ENCODE data around the gene FPGS.
"Not testable (repeated sequence)": the region's sequence is repeated elsewhere in the genome, so short reads cannot be mapped to it uniquely, and the experiment has no call there.

Gene FPGS

DNA sequence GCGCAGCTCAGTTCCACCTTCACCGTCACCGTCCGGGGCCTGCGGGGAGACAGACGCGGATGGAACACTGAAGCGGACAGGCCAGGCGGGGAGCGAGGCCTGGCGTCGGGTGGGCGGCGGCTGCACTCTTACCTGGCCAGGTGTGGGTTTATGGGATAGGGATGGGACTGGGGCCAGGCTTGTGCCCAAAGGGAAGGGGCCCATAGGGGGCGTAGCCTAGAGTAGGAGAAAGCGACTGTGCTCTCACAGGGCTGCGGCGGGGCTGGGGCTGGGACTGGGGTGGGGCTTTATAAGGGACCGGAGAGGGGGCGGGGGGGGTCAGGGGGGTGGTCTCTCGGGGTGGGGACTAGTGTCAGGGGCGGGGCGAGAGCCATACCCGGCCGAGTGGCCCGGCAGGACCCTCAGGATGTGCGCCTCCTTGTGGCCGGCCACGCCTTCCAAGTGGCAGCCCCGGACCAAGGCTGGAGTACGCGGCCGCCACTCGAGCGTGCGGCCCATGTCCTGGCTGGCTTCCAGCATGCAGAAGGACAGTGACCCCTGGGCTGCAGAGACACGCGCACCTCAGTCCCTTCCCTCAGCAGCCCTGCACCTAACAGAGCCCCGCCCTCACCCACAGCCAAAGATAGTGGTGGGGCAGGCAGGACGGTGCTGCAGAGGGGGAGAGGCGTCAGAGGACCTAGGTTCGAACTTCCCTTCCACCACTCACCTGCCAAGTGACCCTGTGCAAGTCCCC is 22.8 kb downstream of the FPGS start:
- peaks cover 6% of the 10 kb centered on the region for H3K4me1 ChIP-seq (ENCODE audit: control insufficient read depth, insufficient read depth, low read length)
- H3K36me3 ChIP-seq (ENCODE audit: control insufficient read depth, insufficient read depth, low read length), result no peaks in the 10 kb centered on the region
- H3K27me3 ChIP-seq (ENCODE audit: control insufficient read depth, insufficient read depth, low read length, poor library complexity, severe bottlenecking), result peaks cover 16% of the 10 kb centered on the region
- 28 to 34% methylated on average over 37 to 40 of the region's 42 CpGs for WGBS, 2 experiments
- no peak overlapping the region for H3K4me3 ChIP-seq (ENCODE audit: insufficient read depth, low read depth, low read length)
- no peak overlapping the region for H3K27ac ChIP-seq (ENCODE audit: insufficient read depth, low read depth, low read length, poor library complexity, severe bottlenecking)
- no peaks in the 10 kb centered on the region for H3K9me3 ChIP-seq (ENCODE audit: control insufficient read depth, low read length)

DNA sequence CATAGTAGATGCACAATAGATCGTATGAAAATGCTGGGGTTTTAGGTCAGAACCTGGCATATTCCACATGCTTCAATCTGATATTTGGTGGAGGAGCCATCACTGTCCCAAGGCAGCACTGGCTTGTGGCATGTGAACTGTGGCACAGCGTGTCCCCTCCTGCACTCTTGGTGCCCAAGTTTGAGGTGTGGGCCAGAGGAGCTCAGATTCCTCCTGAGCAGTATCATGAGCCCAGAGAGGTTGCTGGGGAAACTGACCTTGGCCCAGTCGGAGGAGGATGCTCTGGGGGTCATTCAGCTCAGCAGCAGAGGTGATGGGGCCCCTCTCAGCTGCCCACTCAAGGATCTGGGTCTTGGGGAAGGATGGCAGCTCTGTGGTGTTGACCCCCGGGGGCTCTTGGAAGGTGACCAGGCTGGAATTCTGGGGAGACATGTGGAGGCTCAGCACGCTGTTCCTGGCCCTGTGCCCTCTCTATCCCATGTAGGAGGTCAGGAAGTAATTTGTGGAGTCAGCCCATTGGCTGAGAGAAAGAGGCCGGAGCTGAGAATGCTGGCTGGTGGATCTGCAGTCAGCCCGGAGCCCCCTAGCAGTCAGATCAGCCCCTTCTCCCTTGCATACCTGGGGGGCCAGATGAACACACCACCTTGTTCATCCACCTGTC is 23.7 kb downstream of the FPGS start:
- no peaks in the 10 kb centered on the region for H3K36me3 ChIP-seq (ENCODE audit: control insufficient read depth, insufficient read depth, low read length)
- no peaks in the 10 kb centered on the region for H3K9me3 ChIP-seq (ENCODE audit: control insufficient read depth, low read length)
- peaks cover 6% of the 10 kb centered on the region for H3K4me1 ChIP-seq (ENCODE audit: control insufficient read depth, insufficient read depth, low read length)
- WGBS, 2 experiments, result 88 to 91% methylated on average over 7 of the region's 7 CpGs
- H3K27ac ChIP-seq (ENCODE audit: insufficient read depth, low read depth, low read length, poor library complexity, severe bottlenecking), result no peak overlapping the region
- H3K27me3 ChIP-seq (ENCODE audit: control insufficient read depth, insufficient read depth, low read length, poor library complexity, severe bottlenecking), result peaks cover 16% of the 10 kb centered on the region
- H3K4me3 ChIP-seq (ENCODE audit: insufficient read depth, low read depth, low read length), result no peak overlapping the region

DNA sequence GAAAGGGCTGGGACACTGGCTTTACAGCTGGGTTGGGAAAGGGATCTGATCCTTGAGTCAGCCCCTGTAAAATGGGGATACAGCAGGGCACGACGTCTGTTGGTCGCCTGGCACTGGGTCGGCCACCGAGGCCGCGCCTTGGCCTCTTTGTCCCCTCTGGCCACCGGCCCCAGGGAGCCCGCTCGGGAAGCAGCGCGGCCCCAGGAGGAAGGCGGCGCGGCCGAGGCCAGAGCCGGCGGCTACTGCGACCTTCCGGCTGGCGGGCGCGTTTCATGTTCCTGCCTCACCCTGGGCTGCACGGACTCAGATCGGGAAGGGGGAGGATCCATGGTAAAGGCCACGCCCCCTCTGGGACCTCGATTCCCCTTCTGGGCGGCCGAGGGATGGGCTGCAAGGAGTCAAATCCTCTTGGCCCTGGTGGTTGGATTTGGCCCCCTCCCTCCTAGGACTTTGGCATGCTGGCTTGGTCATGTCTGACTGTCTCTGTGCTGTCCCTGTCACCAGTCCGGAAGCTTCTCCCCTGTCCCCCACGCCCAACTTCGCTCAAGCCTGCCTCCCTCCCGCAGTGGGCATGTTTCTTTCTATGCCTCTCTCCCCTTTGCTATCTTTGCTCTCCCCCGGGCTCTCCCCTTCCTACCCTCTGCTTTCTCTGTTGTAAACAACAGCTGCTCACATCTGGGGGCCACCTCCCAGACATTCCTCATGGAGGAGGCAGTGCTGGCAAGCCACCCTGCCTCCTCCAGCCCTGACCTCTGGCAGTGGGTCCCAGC is 25.8 kb downstream of the FPGS start:
- WGBS, 2 experiments, result 3 to 4% methylated on average over 34 of the region's 34 CpGs

DNA sequence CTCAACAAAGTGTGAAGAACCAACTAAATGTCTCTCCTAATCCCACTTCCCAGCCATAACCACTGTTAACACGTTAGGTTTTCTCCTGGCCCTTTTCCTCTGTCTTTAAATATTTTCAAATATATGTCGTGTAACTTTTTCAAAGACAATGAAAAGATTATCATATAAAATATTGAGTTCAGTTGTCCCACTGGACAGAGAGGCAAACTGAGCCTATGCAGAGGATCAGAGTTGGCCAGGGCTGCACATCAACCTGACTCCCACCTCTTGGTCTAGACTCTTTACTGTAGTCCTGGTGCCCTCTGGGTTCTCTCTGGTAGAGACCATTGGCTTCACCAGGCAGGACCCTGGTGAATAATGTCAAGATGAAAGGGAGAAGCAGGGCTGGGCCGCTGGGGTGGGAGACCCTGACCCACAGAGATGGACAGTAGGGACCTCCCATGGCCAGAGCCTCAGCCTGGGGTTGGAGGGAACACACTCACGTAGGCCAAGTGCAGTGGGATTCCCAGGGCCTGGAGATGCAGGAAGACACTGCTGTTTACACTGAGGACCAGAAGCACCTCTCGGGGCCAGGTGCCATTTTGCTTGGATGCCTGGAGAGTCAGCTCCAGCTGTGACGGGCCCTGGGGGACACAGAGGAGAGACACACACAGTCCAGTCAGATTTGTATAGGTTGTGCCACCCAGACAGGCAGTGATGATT is 26.7 kb downstream of the FPGS start:
- Histone ChIP-seq H3K36me3 (ENCODE audit: control insufficient read depth, insufficient read depth, low read length) (no peaks in the 10 kb centered on the region), H3K27ac (ENCODE audit: insufficient read depth, low read depth, low read length, poor library complexity, severe bottlenecking) (no peak overlapping the region)
- 89 to 93% methylated on average over 5 of the region's 6 CpGs for WGBS, 2 experiments

More for the DNA sequence above, 25.8 kb downstream of the FPGS start:
- Histone ChIP-seq H3K36me3 (ENCODE audit: control insufficient read depth, insufficient read depth, low read length) (no peaks in the 10 kb centered on the region), H3K27me3 (ENCODE audit: control insufficient read depth, insufficient read depth, low read length, poor library complexity, severe bottlenecking) (peaks cover 16% of the 10 kb centered on the region), H3K4me3 (ENCODE audit: insufficient read depth, low read depth, low read length) (peak overlapping the region; percentile 11), H3K9me3 (ENCODE audit: control insufficient read depth, low read length) (no peaks in the 10 kb centered on the region), H3K27ac (ENCODE audit: insufficient read depth, low read depth, low read length, poor library complexity, severe bottlenecking) (no peak overlapping the region), H3K4me1 (ENCODE audit: control insufficient read depth, insufficient read depth, low read length) (peaks cover 6% of the 10 kb centered on the region)

DNA sequence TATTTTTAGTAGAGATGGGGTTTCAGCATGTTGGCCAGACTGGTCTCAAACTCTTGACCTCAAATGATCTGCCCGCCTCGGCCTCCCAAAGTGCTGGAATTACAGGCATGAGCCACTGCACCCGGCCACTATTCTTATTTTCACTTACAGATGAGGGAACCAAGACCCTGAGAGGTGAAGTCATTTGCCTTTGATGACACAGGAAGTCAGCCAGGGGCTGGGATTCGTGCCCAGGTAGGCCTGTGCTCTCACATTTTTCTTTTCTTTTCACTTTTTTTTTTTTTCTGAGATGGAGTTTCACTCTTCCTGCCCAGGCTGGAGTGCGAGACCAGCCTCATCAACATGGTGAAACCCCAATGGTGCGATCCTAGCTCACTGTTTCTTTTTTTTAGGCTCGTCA is 29.6 kb downstream of the FPGS start:
- WGBS, 2 experiments, result 87 to 90% methylated on average over 7 of the region's 7 CpGs
- H3K4me1 ChIP-seq (ENCODE audit: control insufficient read depth, insufficient read depth, low read length), result peaks cover 17% of the 10 kb centered on the region
- peaks cover 2% of the 10 kb centered on the region for H3K27me3 ChIP-seq (ENCODE audit: control insufficient read depth, insufficient read depth, low read length, poor library complexity, severe bottlenecking)
- H3K4me3 ChIP-seq (ENCODE audit: insufficient read depth, low read depth, low read length), result no peak overlapping the region
- no peak overlapping the region for H3K27ac ChIP-seq (ENCODE audit: insufficient read depth, low read depth, low read length, poor library complexity, severe bottlenecking)
- no peaks in the 10 kb centered on the region for H3K36me3 ChIP-seq (ENCODE audit: control insufficient read depth, insufficient read depth, low read length)
- H3K9me3 ChIP-seq (ENCODE audit: control insufficient read depth, low read length), result no peaks in the 10 kb centered on the region

More for the DNA sequence above, 26.7 kb downstream of the FPGS start:
- Histone ChIP-seq H3K4me1 (ENCODE audit: control insufficient read depth, insufficient read depth, low read length) (peaks cover 6% of the 10 kb centered on the region), H3K9me3 (ENCODE audit: control insufficient read depth, low read length) (no peaks in the 10 kb centered on the region), H3K4me3 (ENCODE audit: insufficient read depth, low read depth, low read length) (no peak overlapping the region), H3K27me3 (ENCODE audit: control insufficient read depth, insufficient read depth, low read length, poor library complexity, severe bottlenecking) (peaks cover 16% of the 10 kb centered on the region)

DNA sequence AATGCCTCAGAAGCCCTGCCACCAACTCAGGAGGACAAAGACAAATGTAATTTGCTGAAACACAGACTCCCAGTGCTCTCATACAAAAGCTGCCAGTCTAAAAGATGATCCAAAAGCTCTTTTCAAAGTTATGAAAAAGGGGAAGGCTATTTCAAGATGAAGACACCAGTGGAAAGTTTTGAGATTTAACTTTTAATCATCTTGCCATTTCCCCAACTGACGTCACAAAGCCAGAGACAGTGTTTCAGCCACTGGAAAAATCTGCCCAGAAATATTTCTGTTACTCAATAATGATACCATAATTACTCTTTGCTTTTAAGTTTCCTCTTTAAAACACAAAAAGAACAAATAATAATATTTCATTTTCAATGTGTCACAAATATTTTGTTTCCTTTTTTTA is 30.9 kb downstream of the FPGS start:
- H3K4me1 ChIP-seq (ENCODE audit: control insufficient read depth, insufficient read depth, low read length), result peaks cover 20% of the 10 kb centered on the region
- H3K27me3 ChIP-seq (ENCODE audit: control insufficient read depth, insufficient read depth, low read length, poor library complexity, severe bottlenecking), result no peaks in the 10 kb centered on the region
- 86 to 91% methylated on average over 1 of the region's 1 CpG for WGBS, 2 experiments
- H3K9me3 ChIP-seq (ENCODE audit: control insufficient read depth, low read length), result no peaks in the 10 kb centered on the region
- H3K27ac ChIP-seq (ENCODE audit: insufficient read depth, low read depth, low read length, poor library complexity, severe bottlenecking), result no peak overlapping the region
- H3K4me3 ChIP-seq (ENCODE audit: insufficient read depth, low read depth, low read length), result no peak overlapping the region
- H3K36me3 ChIP-seq (ENCODE audit: control insufficient read depth, insufficient read depth, low read length), result no peaks in the 10 kb centered on the region

DNA sequence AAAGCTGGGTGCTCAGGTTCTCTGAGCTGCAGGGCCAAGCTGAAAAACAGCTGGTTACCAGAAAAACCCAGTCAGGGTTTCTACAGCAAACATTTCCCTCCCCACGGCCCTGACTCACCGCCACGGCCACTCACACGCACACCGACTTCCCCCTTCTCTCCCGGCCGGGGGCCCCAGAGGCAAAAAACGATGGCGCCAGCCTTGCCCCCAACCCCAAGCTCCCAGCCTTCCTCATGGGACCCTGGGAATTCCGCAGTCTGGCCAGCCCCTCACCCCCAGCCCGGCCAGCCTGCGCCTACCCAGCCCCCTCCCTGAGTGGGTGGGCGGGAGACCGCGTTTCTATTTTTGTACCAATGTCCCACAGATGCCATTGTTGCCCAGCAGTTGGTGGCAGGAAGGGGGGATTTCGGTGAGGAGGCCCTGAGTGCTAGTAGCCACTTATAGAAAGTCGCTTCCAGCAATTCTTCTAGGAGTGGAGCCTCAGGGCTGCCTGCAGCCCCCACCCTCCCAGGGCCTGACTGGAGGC is 33.4 kb downstream of the FPGS start:
- H3K4me1 ChIP-seq (ENCODE audit: control insufficient read depth, insufficient read depth, low read length), result peaks cover 19% of the 10 kb centered on the region
- H3K27ac ChIP-seq (ENCODE audit: insufficient read depth, low read depth, low read length, poor library complexity, severe bottlenecking), result no peak overlapping the region

DNA sequence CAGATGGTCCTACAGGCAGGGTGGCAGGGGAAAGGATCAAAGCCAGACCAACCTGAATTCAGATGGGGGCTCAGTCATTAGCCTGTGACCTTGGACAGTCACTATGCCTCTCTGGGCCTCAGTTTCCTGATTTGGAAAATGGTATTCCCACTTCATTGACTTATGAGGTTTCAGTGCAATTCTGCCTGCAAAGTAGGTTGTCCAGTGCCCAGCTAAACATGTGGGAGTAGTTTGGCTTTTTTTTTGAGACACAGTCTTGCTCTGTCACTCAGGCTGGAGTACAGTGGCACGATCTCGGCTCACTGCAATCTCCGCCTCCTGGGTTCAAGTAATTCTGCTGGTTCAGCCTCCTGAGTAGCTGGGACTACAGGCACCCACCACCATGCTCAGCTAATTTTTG is 33.9 kb downstream of the FPGS start:
- not testable (repeated sequence) for H3K4me3 ChIP-seq (ENCODE audit: insufficient read depth, low read depth, low read length); H3K36me3 ChIP-seq (ENCODE audit: control insufficient read depth, insufficient read depth, low read length); H3K27ac ChIP-seq (ENCODE audit: insufficient read depth, low read depth, low read length, poor library complexity, severe bottlenecking); H3K9me3 ChIP-seq (ENCODE audit: control insufficient read depth, low read length); H3K27me3 ChIP-seq (ENCODE audit: control insufficient read depth, insufficient read depth, low read length, poor library complexity, severe bottlenecking)
- WGBS, 2 experiments, result 90 to 94% methylated on average over 3 of the region's 3 CpGs
- H3K4me1 ChIP-seq (ENCODE audit: control insufficient read depth, insufficient read depth, low read length), result peaks cover 19% of the 10 kb centered on the region

More for the DNA sequence above, 33.4 kb downstream of the FPGS start:
- Histone ChIP-seq H3K9me3 (ENCODE audit: control insufficient read depth, low read length) (no peaks in the 10 kb centered on the region), H3K27me3 (ENCODE audit: control insufficient read depth, insufficient read depth, low read length, poor library complexity, severe bottlenecking) (no peaks in the 10 kb centered on the region), H3K36me3 (ENCODE audit: control insufficient read depth, insufficient read depth, low read length) (no peaks in the 10 kb centered on the region), H3K4me3 (ENCODE audit: insufficient read depth, low read depth, low read length) (no peak overlapping the region)
- 69 to 70% methylated on average over 17 of the region's 17 CpGs for WGBS, 2 experiments

DNA sequence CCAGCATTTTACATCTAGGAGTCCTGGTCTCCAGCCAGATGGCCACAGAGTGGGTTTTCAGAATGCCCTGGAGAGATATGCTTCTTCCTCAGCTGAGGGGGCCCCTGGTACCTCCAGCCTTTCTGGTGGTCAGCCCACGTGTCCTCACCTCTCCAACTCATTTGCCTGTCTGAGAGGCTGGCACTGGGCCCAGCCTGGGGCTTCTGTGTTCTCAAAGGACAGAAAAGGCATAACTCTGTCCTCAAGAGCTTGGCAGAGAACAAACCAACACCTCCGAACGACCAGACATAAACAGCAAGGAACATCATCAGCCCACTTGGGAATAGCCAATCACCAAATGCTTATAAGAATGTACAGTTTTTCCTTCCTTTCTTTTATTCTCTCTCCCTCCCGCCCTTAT is 34.7 kb downstream of the FPGS start:
- no peak overlapping the region for H3K27ac ChIP-seq (ENCODE audit: insufficient read depth, low read depth, low read length, poor library complexity, severe bottlenecking)
- H3K4me3 ChIP-seq (ENCODE audit: insufficient read depth, low read depth, low read length), result no peak overlapping the region

More for the DNA sequence above, 34.7 kb downstream of the FPGS start:
- Histone ChIP-seq H3K9me3 (ENCODE audit: control insufficient read depth, low read length) (no peaks in the 10 kb centered on the region), H3K4me1 (ENCODE audit: control insufficient read depth, insufficient read depth, low read length) (peaks cover 19% of the 10 kb centered on the region), H3K27me3 (ENCODE audit: control insufficient read depth, insufficient read depth, low read length, poor library complexity, severe bottlenecking) (no peaks in the 10 kb centered on the region), H3K36me3 (ENCODE audit: control insufficient read depth, insufficient read depth, low read length) (no peaks in the 10 kb centered on the region)
- 90 to 91% methylated on average over 4 of the region's 4 CpGs for WGBS, 2 experiments
